ENCODE results near the gene PDCD4. TPM values are rescaled to one million over a fixed set of nuclear protein-coding genes. Genes with fewer than 3 reads are reported as not detected.

Gene PDCD4
- total RNA-seq, 1 experiment from 2014 or later, result 133 TPM

GRCh38 chr10:110858297-110858934 lies 13.3 kb upstream of the PDCD4 start:
- ChIA-PET CTCF (interaction anchor here (0.7 to 3.1 kb wide), 6 partner anchors 8 to 722 kb away, joined by 3 to 10 read pairs (median 4); no protein-coding TSS in a partner anchor), POLR2A (interaction anchor here (0.6 to 6.8 kb wide), 17 partner anchors 8 to 361 kb away, joined by 3 to 97 read pairs (median 4); partner anchors contain the start of gene PDCD4)
- intact Hi-C loops (cut with micrococcal nuclease), result no loop called here
- no peak for DNase-seq (ENCODE audit: unreplicated experiment)
- H3K4me3 Mint-ChIP-seq (ENCODE audit: unreplicated experiment), result no peak overlapping the region
- H3K4me1 Mint-ChIP-seq (ENCODE audit: insufficient read depth, unreplicated experiment), result peaks cover 47% of the 10 kb centered on the region
- H3K36me3 Mint-ChIP-seq (ENCODE audit: insufficient read depth, unreplicated experiment), result no peaks in the 10 kb centered on the region
- H3K27me3 Mint-ChIP-seq (ENCODE audit: insufficient read depth, unreplicated experiment), result no peaks in the 10 kb centered on the region
- TF ChIP-seq CTCF (IDR thresholded peaks at IDR 0.05; ENCODE audit: unreplicated experiment), result no peak
- no peaks in the 10 kb centered on the region for H3K9me3 Mint-ChIP-seq (ENCODE audit: unreplicated experiment)
- H3K27ac Mint-ChIP-seq (ENCODE audit: low read depth, unreplicated experiment), result no peak overlapping the region
- BruUV-seq (replicated peaks), result no TSS peak

- Mint-ChIP-seq H3K36me3 (ENCODE audit: insufficient read depth, unreplicated experiment) (no peaks in the 10 kb centered on the region), H3K4me1 (ENCODE audit: insufficient read depth, unreplicated experiment) (peaks cover 41% of the 10 kb centered on the region), H3K9me3 (ENCODE audit: unreplicated experiment) (no peaks in the 10 kb centered on the region), H3K27me3 (ENCODE audit: insufficient read depth, unreplicated experiment) (no peaks in the 10 kb centered on the region), H3K4me3 (ENCODE audit: unreplicated experiment) (no peak overlapping the region), H3K27ac (ENCODE audit: low read depth, unreplicated experiment) (no peak overlapping the region)
- ChIA-PET POLR2A (interaction anchor here (0.5 to 6.8 kb wide), 9 partner anchors 7 to 85 kb away, joined by 3 to 97 read pairs (median 4); partner anchors contain the start of gene PDCD4), CTCF (interaction anchor here (0.6 to 3.1 kb wide), 5 partner anchors 17 to 723 kb away, joined by 3 to 10 read pairs (median 3); no protein-coding TSS in a partner anchor)
- intact Hi-C loops (cut with micrococcal nuclease), result no loop called here
- no TSS peak for BruUV-seq (replicated peaks)
- DNase-seq (ENCODE audit: unreplicated experiment), result no peak
- TF ChIP-seq CTCF (IDR thresholded peaks at IDR 0.05; ENCODE audit: unreplicated experiment), result no peak
These were observed 12.3 kb upstream of the PDCD4 start for GRCh38 chr10:110859206-110859972.

- intact Hi-C loops (cut with micrococcal nuclease), result no loop called here
- Mint-ChIP-seq H3K4me3 (ENCODE audit: unreplicated experiment) (no peak overlapping the region), H3K9me3 (ENCODE audit: unreplicated experiment) (no peaks in the 10 kb centered on the region), H3K36me3 (ENCODE audit: insufficient read depth, unreplicated experiment) (no peaks in the 10 kb centered on the region), H3K27me3 (ENCODE audit: insufficient read depth, unreplicated experiment) (no peaks in the 10 kb centered on the region), H3K4me1 (ENCODE audit: insufficient read depth, unreplicated experiment) (peaks cover 46% of the 10 kb centered on the region), H3K27ac (ENCODE audit: low read depth, unreplicated experiment) (peak overlapping the region; percentile 51)
- CTCF ChIA-PET, result interaction anchor here (0.8 to 1.2 kb wide), 2 partner anchors 51 to 111 kb away, joined by 3 to 4 read pairs; no protein-coding TSS in a partner anchor
- POLR2A ChIA-PET, result interaction anchor here (0.8 to 6.8 kb wide), 8 partner anchors 8 to 114 kb away, joined by 3 to 97 read pairs (median 8); partner anchors contain the start of gene PDCD4
- no peak for DNase-seq (ENCODE audit: unreplicated experiment)
- no peak for TF ChIP-seq CTCF (IDR thresholded peaks at IDR 0.05; ENCODE audit: unreplicated experiment)
- no TSS peak for BruUV-seq (replicated peaks)
These were observed 11.8 kb upstream of the PDCD4 start for GRCh38 chr10:110859973-110860376.

All from MCF 10A (cell line).